Activated CD8-positive, alpha-beta memory T cell treated with anti-CD3 and anti-CD28 coated beads for 36 hours (primary cell): ENCODE results near the gene PRKAG3. TPM values are rescaled to one million over a fixed set of nuclear protein-coding genes. Genes with fewer than 3 reads are reported as not detected.
"Not testable (repeated sequence)": the region's sequence is repeated elsewhere in the genome, so short reads cannot be mapped to it uniquely, and the experiment has no call there.

Experiments
- CTCF ChIA-PET: fragments of 350-600 bp; sonication (Branson Sonifier 250); formaldehyde crosslinking; loops from one replicate; lab custom pipeline; 2021; ENCODE audit warnings: antibody characterized with exemption; lab: Charles Lee
- POLR2A ChIA-PET: fragments of 350-600 bp; sonication (Branson Sonifier 250); formaldehyde crosslinking; loops from one replicate; lab custom pipeline; 2021; ENCODE audit warnings: antibody characterized with exemption; lab: Charles Lee
- total RNA-seq, 2 experiments: library from RNA; stranded (reverse); gene quantifications; one replicate each; pipeline ENCODE4 v1.2.3, GENCODE V29; 2021

The PRKAG3 gene
- total RNA-seq, 2 experiments from 2014 or later, result not detected

DNA sequence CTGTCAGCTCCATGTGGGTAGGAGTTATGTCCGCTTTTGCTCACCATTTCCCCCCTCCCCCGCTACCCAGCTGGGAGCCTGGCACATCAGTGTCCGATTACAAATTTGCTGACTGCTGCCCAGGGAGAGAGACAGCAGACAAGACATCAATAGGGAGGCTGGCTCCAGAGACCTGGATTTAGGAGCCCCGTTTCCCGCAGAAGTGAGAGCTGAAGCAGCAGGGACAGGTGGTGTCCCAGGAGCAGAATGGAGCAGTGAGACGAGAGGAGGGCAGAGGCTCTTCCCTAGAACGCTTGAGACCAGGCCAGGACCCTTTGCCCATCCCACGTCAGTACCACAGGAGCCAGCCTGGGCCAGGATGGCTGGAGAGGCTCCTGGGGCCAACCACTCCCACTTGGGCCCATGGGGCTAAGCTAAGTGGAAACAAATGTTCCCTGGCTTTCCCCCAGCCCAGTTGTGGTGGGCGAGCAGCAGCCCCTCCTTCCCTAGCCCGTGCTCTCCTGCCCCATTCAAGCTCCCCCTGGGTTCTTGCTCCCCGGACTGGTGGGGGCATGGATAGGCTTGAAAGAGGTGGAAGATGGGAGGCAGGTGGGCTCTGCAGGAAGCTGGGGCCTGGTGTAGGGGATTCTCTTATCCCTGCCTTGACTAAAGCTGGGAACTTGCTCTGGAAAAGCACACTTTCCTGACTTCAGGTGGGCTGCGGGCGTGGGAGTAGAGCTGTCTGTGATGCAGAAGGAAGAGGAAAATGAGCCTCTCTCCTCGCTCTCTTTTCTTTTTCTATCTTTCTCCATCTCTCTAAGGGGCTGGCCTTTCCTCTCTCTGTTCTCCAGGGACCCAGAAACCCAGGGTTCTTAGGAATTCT, 23.9 kb upstream of the PRKAG3 start:
- ChIA-PET POLR2A (no interaction called here), CTCF (interaction anchor here (0.9 to 1.9 kb wide), 6 partner anchors 17 to 65 kb away, joined by 3 to 9 read pairs (median 4); partner anchors contain the start of gene WNT10A)

DNA sequence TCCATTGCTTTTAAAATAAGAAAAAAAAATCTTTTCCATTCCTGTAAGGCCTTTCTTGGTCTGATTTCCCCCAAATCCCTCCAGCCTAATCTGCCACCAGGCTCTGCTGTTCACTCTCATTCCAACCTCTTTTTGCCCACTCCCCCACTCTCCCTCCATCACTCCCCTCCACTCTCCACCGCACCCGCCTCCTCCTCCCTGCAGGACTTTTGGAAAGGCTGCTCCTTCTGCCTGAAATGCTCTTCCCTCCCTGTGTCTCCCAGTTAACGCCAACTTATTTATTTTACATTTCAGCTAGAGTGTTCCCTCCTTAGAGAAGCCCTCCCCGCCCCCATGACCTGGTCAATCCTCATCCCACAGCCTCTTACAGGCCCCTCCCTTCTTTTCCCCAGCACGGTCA, 23.3 kb upstream of the PRKAG3 start:
- POLR2A ChIA-PET, result no interaction called here
- CTCF ChIA-PET, result interaction anchor here (1.1 to 1.9 kb wide), 5 partner anchors 22 to 125 kb away, joined by 3 to 9 read pairs (median 3); partner anchors contain the start of gene WNT10A

DNA sequence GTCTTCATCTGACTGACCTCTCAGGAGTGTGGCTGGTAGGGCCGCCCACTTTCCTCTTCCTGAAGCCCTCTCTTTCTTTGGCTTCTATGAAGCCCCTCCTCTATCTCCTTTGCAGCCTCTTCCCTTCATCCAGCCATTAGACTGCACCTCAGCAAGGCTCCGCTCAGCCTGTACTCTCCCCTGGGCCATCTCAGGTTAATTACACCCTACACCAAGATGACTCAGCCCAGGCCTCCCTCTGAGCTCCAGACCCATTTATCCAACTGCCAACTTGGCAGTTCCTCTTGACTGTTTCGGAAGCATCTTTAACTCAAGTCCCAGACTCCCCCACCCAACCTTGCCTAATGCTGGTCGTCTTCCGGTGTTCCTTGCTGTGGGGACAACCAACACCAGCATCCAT, 22.2 kb upstream of the PRKAG3 start:
- POLR2A ChIA-PET, result interaction anchor here (0.6 kb wide), 1 partner anchor 143 kb away, joined by 3 read pairs; no protein-coding TSS in a partner anchor
- CTCF ChIA-PET, result interaction anchor here (0.5 to 1.4 kb wide), 8 partner anchors 18 to 533 kb away, joined by 3 to 5 read pairs (median 3); no protein-coding TSS in a partner anchor

DNA sequence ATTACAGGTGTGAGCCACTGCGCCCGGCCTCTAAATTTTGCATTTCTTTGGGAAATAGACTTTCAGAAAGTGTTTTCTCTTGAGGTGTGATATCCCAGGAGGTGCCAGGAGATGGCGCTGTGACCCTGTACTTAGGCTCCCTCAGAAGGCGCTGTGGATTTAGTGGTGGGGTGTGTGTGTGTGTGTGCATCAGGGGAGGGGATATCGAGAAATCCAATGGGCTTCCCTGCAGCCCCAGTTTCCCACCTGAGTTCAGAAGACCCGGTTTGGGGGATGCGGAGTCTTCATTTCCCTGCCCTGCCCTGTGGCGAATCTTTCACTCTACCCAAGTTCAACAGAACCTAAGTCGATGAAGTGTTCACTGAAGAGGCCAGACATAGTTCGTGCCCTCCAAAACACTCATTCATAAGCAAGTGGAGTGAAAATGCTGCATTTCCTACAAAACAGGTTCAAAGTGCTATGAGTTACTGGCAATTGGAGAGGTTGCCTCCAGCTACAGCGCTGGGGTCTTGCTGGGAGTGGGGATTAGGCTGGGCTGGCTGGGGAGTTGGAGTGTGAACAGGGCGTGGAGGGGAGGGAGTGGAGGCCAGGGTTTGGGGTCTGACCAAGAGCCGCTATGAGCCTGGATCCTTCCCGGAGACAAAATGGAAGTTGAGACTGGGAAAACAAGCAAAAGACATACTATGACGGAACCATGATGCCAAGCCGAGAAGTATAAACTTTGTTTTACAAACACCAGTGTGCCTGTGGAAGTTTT, 21.5 kb upstream of the PRKAG3 start:
- POLR2A ChIA-PET, result interaction anchor here (0.6 kb wide), 1 partner anchor 142 kb away, joined by 3 read pairs; no protein-coding TSS in a partner anchor
- CTCF ChIA-PET, result interaction anchor here (0.5 to 1.7 kb wide), 10 partner anchors 19 to 532 kb away, joined by 3 to 13 read pairs (median 3); no protein-coding TSS in a partner anchor

DNA sequence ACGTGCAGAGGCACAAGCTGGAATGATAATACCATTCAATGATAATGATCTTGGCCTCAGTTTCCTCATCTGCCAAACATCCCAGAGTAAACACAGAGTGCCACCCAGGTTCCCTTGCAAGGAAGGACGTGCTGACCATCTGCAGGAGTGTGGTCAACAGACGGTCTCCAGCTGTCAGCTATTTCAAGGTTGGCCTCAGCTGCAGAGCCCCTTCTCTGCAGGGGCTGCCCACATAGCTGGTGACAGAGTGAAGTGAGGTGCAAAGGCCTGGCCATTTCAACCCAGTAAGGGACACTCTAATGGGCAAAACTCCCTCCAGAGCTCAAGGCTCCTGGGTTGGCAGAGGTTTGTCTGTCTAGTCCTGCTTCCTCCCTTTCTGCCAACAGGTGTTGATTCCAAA, 19.7 kb upstream of the PRKAG3 start:
- CTCF ChIA-PET, result interaction anchor here (0.5 to 1.7 kb wide), 3 partner anchors 25 to 212 kb away, joined by 3 to 13 read pairs (median 4); no protein-coding TSS in a partner anchor
- POLR2A ChIA-PET, result no interaction called here

DNA sequence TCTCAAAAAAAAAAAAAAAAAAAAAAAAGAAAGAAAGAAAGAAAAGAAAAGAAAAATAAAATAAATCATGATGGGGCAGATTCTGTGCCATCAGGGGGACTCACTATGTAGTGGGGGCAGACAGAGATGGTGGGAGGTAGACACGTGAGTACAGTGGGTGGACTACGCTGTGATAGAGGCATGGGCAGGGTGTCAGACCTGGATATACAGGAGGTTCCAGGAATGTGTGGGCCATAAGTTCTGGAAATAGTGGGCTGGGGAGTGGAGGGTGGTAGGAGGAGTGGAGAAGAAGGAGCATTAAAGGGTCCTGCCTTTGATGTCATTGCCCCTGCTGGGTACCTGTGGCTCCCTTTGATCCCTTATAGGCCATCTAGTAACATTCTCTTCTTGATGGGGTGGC, 19.2 kb upstream of the PRKAG3 start:
- ChIA-PET CTCF (interaction anchor here (2.2 kb wide), 1 partner anchor 119 kb away, joined by 6 read pairs; no protein-coding TSS in a partner anchor), POLR2A (no interaction called here)

- ChIA-PET POLR2A (no interaction called here), CTCF (interaction anchor here (0.6 to 2.9 kb wide), 6 partner anchors 14 to 191 kb away, joined by 3 to 21 read pairs (median 4); partner anchors contain the start of genes BCS1L and ZNF142)
These were observed 18.1 kb upstream of the PRKAG3 start for GRCh38 chr2:218849721-218850120.

DNA sequence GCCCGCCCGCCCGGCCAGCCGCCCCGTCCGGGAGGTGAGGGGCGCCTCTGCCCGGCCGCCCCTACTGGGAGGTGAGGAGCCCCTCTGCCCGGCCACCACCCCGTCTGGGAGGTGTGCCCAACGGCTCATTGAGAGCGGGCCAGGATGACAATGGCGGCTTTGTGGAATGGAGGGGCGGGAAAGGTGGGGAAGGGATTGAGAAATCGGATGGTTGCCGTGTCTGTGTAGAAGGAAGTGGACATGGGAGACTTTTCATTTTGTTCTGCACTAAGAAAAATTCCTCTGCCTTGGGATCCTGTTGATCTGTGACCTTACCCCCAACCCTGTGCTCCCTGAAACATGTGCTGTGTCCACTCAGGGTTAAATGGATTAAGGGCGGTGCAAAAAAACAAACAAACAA, 15.4 kb upstream of the PRKAG3 start:
- CTCF ChIA-PET, result interaction anchor here (0.6 to 2.9 kb wide), 34 partner anchors 8 to 316 kb away, joined by 3 to 21 read pairs (median 4); partner anchors contain the start of genes BCS1L, TTLL4 and ZNF142
- POLR2A ChIA-PET, result not testable (repeated sequence)

GRCh38 chr2:218844334-218844733, 12.7 kb upstream of the PRKAG3 start:
- POLR2A ChIA-PET, result not testable (repeated sequence)

GRCh38 chr2:218839888-218840287, 8.3 kb upstream of the PRKAG3 start:
- ChIA-PET POLR2A (no interaction called here), CTCF (interaction anchor here (1.2 kb wide), 1 partner anchor 8 kb away, joined by 3 read pairs; no protein-coding TSS in a partner anchor)

More at GRCh38 chr2:218844334-218844733, 12.7 kb upstream of the PRKAG3 start:
- CTCF ChIA-PET, result not testable (repeated sequence)

GRCh38 chr2:218839430-218839829, 7.8 kb upstream of the PRKAG3 start:
- ChIA-PET CTCF (interaction anchor here (1.2 kb wide), 1 partner anchor 8 kb away, joined by 3 read pairs; no protein-coding TSS in a partner anchor), POLR2A (no interaction called here)

DNA sequence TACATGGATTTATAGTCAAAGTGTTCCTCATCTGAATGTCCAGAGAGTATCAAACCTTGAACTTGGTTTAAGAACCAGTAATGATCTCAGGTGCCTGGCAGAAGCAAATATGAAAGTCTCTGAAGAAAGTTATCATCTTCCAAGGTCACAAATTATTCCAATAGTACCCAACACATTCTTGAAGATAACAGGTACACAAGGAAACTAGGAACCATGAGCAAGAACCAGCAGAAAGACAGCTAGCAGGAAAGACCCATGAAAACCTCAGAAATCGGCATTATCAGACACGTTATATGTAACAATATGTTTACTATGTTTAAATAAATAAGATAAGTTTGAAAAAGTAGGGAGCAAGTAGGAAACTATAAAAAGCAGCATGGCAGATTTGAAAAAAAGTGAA, 5.9 kb upstream of the PRKAG3 start:
- POLR2A ChIA-PET, result no interaction called here
- CTCF ChIA-PET, result no interaction called here

DNA sequence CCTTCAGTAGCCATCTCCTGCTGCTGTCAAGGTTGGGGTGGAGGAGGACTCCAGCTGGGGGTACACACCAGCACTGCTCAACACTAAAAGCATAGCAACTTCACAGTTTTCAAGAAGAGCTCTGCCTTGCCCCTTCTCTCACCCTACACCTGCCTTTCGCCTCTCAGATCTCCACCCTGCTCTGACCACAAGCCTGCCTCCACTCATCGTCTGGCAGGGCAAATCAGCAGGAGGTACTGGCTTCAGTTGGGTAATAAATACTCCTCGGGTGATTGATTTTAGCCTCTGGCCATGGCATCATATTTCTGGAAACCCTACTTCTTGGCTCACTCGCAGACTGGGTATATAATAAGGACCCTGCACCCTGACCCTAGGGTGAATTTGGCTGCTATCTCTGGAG, 3.1 kb upstream of the PRKAG3 start:
- POLR2A ChIA-PET, result no interaction called here
- CTCF ChIA-PET, result no interaction called here

- ChIA-PET CTCF (interaction anchor here (1.2 kb wide), 1 partner anchor 15 kb away, joined by 4 read pairs; no protein-coding TSS in a partner anchor), POLR2A (no interaction called here)
These were observed 1.5 kb upstream of the PRKAG3 start for GRCh38 chr2:218833023-218833609.

- ChIA-PET POLR2A (no interaction called here), CTCF (no interaction called here)
These were observed 917 bp upstream of the PRKAG3 start for GRCh38 chr2:218832520-218832919.

GRCh38 chr2:218832081-218832480, 478 bp upstream of the PRKAG3 start:
- CTCF ChIA-PET, result no interaction called here
- POLR2A ChIA-PET, result no interaction called here

DNA sequence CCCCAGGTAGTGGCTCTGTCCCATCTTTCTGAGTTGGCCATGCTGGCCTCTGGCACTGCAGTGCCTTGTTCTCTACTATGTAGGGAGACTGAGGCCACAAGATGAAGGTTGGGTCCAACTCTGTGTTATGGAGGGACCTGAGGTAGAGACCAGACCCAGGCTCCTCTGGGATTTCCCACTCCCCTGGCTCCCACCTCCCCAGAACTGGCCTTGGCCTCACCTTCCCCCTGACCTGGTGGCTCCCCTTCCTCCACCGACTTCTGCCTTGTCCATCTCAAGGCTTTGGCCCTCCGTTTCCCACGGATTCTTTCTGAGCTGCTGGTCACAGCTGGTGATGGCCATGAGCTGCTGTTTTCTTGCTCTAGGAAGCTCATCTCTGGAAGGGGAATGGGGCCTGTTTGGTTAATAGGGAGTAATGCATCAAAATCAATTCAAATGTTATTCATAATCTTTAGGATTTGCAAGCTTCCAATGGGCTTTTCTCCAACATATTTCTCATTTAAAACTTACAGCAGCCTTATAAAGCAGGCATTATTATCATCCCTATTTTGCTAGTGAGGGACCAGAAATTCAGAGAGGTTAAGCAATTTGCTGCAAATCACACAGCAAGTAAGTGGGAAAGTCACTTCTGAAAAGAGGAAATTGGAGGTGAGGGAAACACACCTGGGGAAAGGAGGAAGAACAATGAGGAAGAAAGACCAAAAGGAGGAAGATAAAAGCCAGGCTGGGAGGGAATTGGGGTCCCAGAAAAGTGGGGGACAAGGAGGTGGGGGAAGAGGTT, 887 bp downstream of the PRKAG3 start:
- ChIA-PET CTCF (no interaction called here), POLR2A (no interaction called here)

GRCh38 chr2:218829868-218830451, 1.6 kb downstream of the PRKAG3 start:
- ChIA-PET POLR2A (no interaction called here), CTCF (no interaction called here)
